Skeletal muscle cell (primary cell): ENCODE measurements around the gene MEGF10.

Experiments used
- DNase-seq: peaks from one replicate; pipeline ENCODE4 v3.0.0-alpha.2; 2010; ENCODE audit warnings: low read depth
- H3K4me3 ChIP-seq: 2 replicates; pipeline ENCODE4 v1.5.1; 2011; ENCODE audit warnings: low read depth, mild to moderate bottlenecking, control low read depth, low read length, moderate library complexity

MEGF10 gene

GRCh38 chr5:127400946-127401670, 110.5 kb downstream of the MEGF10 start:
- DNase-seq = no peak
- no peak overlapping the region for H3K4me3 ChIP-seq

GRCh38 chr5:127402361-127402760, 111.8 kb downstream of the MEGF10 start:
- DNase-seq = no peak

GRCh38 chr5:127404190-127404589, 113.6 kb downstream of the MEGF10 start:
- H3K4me3 ChIP-seq = no peak overlapping the region
- no peak for DNase-seq

More at GRCh38 chr5:127402361-127402760, 111.8 kb downstream of the MEGF10 start:
- H3K4me3 ChIP-seq = no peak overlapping the region

GRCh38 chr5:127406326-127407121, 115.9 kb downstream of the MEGF10 start:
- H3K4me3 ChIP-seq = no peak overlapping the region
- DNase-seq = no peak

DNA sequence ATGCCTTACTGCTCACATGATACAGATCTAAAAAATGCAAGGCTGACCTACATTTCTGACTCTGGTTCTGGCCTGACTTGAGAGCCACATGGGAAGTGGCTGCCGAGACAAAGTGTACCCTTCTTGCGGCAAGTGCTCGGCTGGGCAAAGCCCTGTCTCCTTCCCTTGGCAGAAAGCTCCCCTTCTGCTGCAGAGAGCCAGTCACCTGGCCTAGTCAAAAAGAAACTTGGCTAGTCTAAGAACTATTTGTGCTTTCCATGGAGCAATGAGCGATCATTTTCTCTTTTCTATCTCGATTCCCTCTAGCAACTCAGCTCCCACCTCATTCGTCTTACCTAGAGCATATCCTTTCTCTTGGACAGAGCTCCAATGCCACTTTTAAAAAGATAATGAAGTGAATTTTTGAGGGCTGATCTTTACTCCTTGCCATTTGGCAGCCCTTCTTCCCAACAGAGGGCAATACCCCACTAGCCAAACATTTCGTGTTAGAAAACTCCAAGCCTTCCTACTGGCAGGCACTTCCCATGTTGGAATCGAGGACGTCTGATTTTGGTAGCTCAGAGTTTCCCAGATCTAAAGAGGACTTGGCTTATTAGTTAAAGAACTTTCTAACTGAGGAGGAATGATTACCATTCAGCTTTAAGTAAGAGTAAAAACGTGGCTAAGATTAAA, 118.8 kb downstream of the MEGF10 start:
- no peak for DNase-seq
- no peak overlapping the region for H3K4me3 ChIP-seq

DNA sequence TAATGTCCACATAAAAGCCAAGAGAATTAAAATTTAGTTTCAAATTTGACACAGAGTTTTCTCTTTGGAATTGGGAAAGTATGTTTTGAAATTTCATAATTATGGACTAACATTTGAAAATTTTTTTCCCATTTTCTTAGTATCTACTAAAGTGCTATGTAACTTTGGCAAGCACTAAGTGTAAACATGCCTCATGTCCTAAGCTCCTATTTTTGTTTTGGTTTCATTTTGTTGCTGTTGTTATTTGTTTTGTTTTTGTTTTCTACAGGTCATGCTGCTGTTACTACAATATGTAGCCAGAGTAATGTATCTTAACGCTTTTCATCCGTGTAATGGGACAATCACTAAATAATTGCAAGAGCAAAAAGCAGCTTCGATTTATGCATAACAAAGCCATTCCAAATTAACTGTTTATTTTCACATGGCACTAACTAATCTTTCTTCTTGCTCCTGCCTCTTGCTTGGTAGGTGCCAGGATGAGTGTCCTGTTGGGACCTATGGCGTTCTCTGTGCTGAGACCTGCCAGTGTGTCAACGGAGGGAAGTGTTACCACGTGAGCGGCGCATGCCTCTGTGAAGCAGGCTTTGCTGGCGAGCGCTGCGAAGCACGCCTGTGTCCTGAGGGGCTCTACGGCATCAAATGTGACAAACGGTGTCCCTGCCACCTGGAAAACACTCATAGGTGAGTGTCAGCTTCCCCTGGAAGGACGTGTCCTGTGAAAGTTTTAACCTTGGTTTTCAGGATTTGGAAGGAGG, 119.5 kb downstream of the MEGF10 start:
- no peak overlapping the region for H3K4me3 ChIP-seq
- no peak for DNase-seq

DNA sequence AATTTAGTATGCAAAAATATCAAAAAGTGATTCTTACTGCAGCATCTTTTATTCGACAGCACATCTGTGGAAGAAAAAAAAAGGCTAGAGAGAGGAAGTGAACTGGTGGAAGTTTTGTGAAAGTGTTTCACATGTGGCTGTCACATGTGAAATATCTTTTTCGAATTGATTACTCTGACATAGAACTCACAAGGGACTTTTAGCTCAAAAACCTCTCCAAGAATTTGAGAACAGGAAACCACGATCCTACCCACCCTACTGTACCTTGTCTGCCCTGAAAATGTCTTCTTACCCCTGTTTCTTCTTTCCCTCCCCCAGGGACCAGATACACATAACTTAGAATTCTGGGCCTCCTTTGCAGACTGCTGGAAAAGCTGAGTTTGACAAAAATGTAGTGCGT, 120.4 kb downstream of the MEGF10 start:
- H3K4me3 ChIP-seq = no peak overlapping the region
- no peak for DNase-seq

DNA sequence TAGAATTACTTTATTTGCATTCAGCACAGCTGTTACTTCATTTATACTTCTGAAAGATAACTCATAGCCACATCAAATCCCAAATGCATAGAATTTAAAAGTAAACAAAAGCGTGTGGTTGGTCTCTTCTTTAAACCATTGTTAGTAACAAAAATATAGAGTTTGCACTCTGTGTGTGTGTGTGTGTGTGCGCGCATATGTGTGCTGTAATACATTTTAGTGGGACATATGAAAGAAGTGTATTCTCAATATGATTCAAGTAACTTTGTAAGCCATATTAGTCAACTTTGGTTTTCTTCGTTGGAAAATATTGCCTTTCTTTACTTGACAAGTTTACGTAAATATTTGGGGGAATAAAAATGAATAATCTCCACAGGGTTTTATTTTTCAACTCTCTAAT, 120.8 kb downstream of the MEGF10 start:
- DNase-seq = no peak
- H3K4me3 ChIP-seq = no peak overlapping the region

- DNase-seq = no peak
- H3K4me3 ChIP-seq = no peak overlapping the region
Observed at GRCh38 chr5:127412698-127413097, 122.1 kb downstream of the MEGF10 start.

DNA sequence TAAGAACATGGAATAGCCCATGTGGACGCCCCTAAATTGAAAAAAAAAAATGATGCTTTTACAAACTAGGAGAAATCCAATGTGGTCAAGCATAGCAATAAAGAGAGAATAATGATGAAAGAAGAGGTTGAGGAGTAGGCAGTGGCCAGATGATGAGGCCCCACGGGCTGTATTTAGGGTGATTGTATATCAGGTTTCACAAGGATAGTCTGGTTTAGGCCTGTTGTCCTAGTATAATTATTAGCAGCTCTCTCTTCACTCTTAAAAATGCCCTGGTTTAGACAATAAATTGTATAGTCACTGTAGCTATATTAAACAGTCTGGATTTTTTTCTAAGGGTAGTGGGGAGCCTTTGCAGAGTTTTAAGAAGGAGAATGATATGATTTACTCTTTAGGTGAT, 124.4 kb downstream of the MEGF10 start:
- DNase-seq = no peak
- no peak overlapping the region for H3K4me3 ChIP-seq

DNA sequence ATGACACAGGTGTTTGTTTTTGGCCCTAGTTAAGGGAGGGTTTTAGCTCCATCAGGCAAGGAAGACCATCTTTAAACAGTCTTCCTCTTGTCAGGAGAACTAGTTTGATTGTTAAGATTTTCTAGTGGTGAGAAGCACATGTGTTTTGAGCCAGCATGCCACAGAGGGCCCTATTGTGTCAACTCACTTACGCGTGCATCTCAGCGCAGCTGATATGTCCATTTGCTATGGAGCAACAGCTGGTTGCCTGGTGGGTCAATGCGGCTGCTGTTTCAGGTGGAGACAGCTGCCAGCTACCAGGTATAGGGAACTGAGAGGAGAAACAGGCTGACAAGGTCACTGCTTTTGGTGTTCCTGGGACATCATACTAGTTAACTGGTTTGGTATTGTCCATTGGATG, 126.3 kb downstream of the MEGF10 start:
- no peak overlapping the region for H3K4me3 ChIP-seq
- no peak for DNase-seq

GRCh38 chr5:127417528-127417927, 126.9 kb downstream of the MEGF10 start:
- DNase-seq = no peak
- no peak overlapping the region for H3K4me3 ChIP-seq

- no peak for DNase-seq
- no peak overlapping the region for H3K4me3 ChIP-seq
Observed at GRCh38 chr5:127418367-127418766, 127.8 kb downstream of the MEGF10 start.

- no peak for DNase-seq
Observed at GRCh38 chr5:127418974-127419682, 128.5 kb downstream of the MEGF10 start.

DNA sequence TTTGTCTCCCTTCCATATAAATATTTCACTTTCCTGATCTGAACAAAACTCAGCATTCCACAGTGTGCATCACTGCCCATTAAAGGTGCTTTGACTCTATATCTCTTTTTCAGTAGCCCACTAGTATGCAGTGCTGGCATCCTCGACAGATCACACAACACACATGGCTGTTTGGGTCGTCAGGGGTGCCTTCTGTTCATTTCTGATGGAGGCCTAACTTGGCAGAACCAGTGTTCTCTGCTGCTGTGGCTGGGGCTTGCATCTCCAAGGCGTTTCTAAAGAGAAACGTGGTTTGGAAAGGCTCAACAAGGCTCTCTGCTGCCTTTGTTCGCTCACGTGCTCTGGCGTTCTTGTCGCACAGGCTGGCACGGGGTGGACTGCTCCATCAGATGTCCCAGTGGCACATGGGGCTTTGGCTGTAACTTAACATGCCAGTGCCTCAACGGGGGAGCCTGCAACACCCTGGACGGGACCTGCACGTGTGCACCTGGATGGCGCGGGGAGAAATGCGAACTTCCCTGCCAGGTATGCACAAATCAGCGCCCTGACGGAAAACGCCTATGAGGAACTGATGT, 129.2 kb downstream of the MEGF10 start:
- no peak overlapping the region for H3K4me3 ChIP-seq
- no peak for DNase-seq

More at GRCh38 chr5:127418974-127419682, 128.5 kb downstream of the MEGF10 start:
- no peak overlapping the region for H3K4me3 ChIP-seq

DNA sequence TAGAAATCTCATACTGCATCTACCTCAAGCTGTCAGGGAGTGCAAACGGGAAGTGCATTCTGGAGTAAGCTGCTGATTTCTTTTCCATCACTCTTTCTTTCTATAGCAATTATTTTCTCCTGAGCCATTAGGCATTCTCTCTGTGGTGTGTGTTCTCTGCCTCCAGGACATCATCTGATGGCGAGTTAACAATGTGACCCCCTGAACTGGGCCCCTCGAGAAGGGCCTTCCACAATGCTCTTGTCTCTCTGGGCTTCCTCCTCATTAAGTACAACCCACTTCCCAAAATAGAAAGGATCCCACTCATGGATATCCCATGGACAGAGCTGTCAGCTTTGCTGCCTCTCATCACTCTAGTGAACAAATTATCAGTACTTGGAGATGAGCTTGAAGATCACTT, 130.2 kb downstream of the MEGF10 start:
- no peak overlapping the region for H3K4me3 ChIP-seq
- no peak for DNase-seq

DNA sequence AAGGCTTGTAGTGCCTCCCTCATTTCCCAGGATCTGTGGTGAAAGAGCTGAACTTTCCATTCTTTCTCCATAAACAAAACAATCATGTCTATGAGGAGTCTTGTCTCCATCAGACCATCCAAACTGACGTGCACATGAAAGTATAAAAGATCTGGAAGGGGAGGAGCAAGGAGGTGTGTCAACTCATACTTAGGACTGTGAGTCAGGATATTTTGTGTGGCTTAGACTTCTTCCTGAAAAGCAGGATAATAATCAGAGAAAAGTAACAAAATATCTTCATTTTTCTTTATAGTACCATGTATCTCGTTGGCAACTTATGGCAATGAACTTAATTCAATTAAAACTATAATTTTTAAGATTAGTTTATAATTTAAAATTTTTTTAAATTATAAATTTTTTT, 130.9 kb downstream of the MEGF10 start:
- H3K4me3 ChIP-seq = no peak overlapping the region

GRCh38 chr5:127423173-127423798, 132.7 kb downstream of the MEGF10 start:
- H3K4me3 ChIP-seq = no peak overlapping the region
- DNase-seq = no peak

More for the DNA sequence above, 130.9 kb downstream of the MEGF10 start:
- DNase-seq = no peak
